ENCODE results near the gene AANAT.

- TF ChIP-seq POLR2A (IDR thresholded peaks at IDR 0.05) (no peak), CTCF (IDR thresholded peaks at IDR 0.05) (no peak)
Measured at GRCh38 chr17:76504117-76504516, 36.7 kb downstream of the AANAT start.

Data from right lobe of liver (tissue), 4 donors.